WI38 (cell line): ENCODE measurements around the gene SLC15A3.

ENCODE experiments used
- H3K4me3 ChIP-seq: 2 replicates; pipeline ENCODE4 v1.5.1; 2011; ENCODE audit warnings: low read depth, mild to moderate bottlenecking, control low read depth, low read length
- CTCF ChIP-seq: IDR thresholded peaks from 2 replicates; pipeline ENCODE4 v1.5.1; 2012; ENCODE audit warnings: low read depth, mild to moderate bottlenecking, control low read depth, low read length

Gene SLC15A3

DNA sequence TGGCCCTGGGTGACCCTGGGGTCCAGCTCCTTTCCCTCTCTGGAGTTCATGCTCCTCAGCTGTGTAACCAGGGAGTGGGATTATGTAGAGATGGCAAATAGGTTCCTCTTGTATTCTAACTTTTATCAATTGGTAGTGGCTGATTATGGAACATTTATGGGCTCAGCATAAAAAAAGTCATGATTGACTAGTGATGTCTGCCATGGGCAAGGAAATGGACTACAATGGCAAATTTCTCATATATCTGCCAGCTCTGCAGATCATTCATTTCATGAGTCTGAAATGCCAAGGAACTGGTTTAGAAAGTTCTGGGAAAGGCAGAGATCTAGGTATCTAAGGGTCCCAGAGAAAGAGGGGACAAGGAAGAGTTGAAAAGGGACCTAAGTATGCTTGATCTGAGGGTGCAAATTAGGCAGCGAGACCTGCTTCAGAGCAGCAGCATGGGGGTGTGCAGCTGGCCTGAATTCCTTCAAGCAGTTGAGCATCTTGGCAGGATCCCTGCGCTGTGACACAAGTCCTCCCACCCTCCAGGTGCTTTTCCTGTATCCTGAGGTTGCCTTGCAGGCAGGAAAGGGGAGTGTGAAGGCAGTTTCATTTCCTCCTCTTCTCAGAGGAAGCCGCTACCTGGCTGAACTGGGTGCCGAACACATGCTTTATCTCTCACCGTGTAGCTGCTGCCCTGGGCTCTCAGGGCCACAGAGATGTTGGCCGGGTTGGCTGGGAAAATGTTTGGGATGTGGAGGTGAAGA, 10.4 kb downstream of the SLC15A3 start:
- no peak overlapping the region for H3K4me3 ChIP-seq
- no peak for TF ChIP-seq CTCF

DNA sequence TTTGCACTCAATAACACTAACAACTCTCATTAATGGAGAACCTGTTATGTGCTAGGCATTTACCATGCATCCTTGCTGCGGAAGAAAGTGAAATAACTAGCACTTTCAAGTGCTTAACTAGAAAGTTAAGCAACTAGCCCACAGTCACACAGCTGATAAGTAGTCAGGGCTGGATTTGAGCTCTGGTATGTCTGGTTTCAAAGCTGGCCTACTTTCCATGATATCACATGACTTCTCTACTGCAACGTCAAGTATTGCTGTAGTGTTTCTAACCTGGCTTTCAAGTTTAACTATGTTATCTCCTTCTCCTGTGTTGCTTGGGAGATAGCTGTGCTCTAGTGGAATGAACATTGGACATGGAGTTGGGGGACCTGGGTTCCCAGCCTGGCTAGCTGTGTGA, 12.1 kb downstream of the SLC15A3 start:
- H3K4me3 ChIP-seq = no peak overlapping the region
- TF ChIP-seq CTCF = no peak

DNA sequence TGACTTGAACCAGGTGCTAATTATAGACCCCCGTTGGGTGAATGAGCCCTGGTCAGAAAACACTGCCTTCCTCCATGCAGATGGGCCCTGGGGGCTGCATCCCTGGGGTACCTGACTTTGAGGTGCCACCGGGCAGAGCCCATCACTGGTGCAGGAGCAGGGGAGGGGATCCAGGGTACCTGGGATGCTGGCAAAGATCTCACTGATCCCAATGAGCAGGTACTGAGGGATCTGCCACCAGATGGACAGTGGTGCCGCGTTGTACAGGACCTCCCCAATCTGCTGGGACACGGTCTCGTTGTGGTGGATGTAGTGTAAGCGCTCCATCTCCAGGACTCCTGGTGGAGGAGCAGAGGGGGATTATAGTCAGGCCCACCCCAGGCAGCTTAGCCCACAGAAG, 12.7 kb downstream of the SLC15A3 start:
- no peak overlapping the region for H3K4me3 ChIP-seq
- TF ChIP-seq CTCF = no peak

- TF ChIP-seq CTCF = no peak
- no peak overlapping the region for H3K4me3 ChIP-seq
Measured at GRCh38 chr11:60938500-60938899, 13.5 kb downstream of the SLC15A3 start.

DNA sequence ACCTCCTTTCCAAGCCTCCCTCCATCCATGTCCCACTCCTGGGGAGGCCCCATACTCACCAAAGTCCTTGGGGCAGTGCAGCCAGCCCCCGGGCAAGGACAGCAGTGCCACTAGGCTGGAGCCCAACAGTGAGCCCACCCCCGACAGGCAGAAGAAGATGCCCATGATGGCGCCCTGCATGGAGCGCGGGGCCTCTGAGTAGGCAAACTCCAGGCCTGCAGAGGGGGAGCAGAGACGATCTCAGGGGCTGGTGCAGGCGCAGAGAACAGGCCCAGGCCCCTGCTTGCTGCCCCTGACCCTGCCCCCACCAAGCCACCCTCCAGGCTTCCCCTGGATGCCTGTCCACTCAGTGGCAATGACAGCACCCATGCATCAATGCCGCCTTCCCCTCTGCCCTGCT, 14.2 kb downstream of the SLC15A3 start:
- TF ChIP-seq CTCF = no peak
- H3K4me3 ChIP-seq = no peak overlapping the region

- H3K4me3 ChIP-seq = no peak overlapping the region
- no peak for TF ChIP-seq CTCF
Measured at GRCh38 chr11:60937144-60937527, 14.8 kb downstream of the SLC15A3 start.

GRCh38 chr11:60936467-60937143, 15.4 kb downstream of the SLC15A3 start:
- no peak for TF ChIP-seq CTCF
- no peak overlapping the region for H3K4me3 ChIP-seq
